H9 (cell line): ENCODE measurements around the gene TASOR2. TPM values are rescaled to one million over a fixed set of nuclear protein-coding genes. Genes with fewer than 3 reads are reported as not detected.

ENCODE experiments used
- DNase-seq: peaks from one replicate; pipeline ENCODE4 v3.0.0-alpha.2; 2017
- H2AFZ ChIP-seq: one replicate; pipeline ENCODE4 v1.6.1; 2013; ENCODE audit warnings: mild to moderate bottlenecking, low read length, control low read depth, moderate library complexity
- H2AK5ac ChIP-seq: 2 replicates; pipeline ENCODE4 v1.6.1; 2013; ENCODE audit warnings: low read length, control low read depth, mixed read lengths; ENCODE audit not compliant: insufficient read length
- H2BK120ac ChIP-seq: one replicate; pipeline ENCODE4 v1.6.1; 2013; ENCODE audit warnings: low read depth, mild to moderate bottlenecking, low read length, control low read depth, inconsistent platforms; ENCODE audit not compliant: poor library complexity, severe bottlenecking
- H2BK12ac ChIP-seq: 2 replicates; pipeline ENCODE4 v1.6.1; 2013; ENCODE audit warnings: low read length, control low read depth, mixed read lengths, low read depth; ENCODE audit not compliant: insufficient read length
- H2BK15ac ChIP-seq: 2 replicates; pipeline ENCODE4 v1.6.1; 2013; ENCODE audit warnings: low read depth, low read length, control low read depth
- H2BK20ac ChIP-seq: one replicate; pipeline ENCODE4 v1.6.1; 2013; ENCODE audit warnings: low read depth, mild to moderate bottlenecking, low read length, control low read depth, inconsistent platforms; ENCODE audit not compliant: poor library complexity, severe bottlenecking
- H2BK5ac ChIP-seq: 2 replicates; pipeline ENCODE4 v1.6.1; 2013; ENCODE audit warnings: low read length, control low read depth, mixed read lengths; ENCODE audit not compliant: insufficient read length
- H3K14ac ChIP-seq: 2 replicates; pipeline ENCODE4 v1.6.1; 2013; ENCODE audit warnings: low read length, control low read depth; ENCODE audit not compliant: insufficient read depth
- H3K18ac ChIP-seq: 2 replicates; pipeline ENCODE4 v1.6.1; 2013; ENCODE audit warnings: low read depth, mild to moderate bottlenecking, mixed read lengths, low read length, control low read depth; ENCODE audit not compliant: insufficient read length
- H3K23ac ChIP-seq: 2 replicates; pipeline ENCODE4 v1.6.1; 2013; ENCODE audit warnings: low read length, control low read depth, mixed read lengths, low read depth; ENCODE audit not compliant: insufficient read length
- H3K23me2 ChIP-seq: 2 replicates; pipeline ENCODE4 v1.6.1; 2013; ENCODE audit warnings: low read depth, mild to moderate bottlenecking, mixed read lengths, low read length, control low read depth; ENCODE audit not compliant: insufficient read length, poor library complexity, severe bottlenecking
- H3K27ac ChIP-seq: 2 replicates; pipeline ENCODE4 v1.5.1; 2013; ENCODE audit warnings: low read length, control low read depth, mixed read lengths, low read depth; ENCODE audit not compliant: insufficient read length
- H3K27me3 ChIP-seq: 2 replicates; pipeline ENCODE4 v1.6.1; 2013; ENCODE audit warnings: low read length, control low read depth, inconsistent platforms; ENCODE audit not compliant: insufficient read depth
- H3K4ac ChIP-seq: 2 replicates; pipeline ENCODE4 v1.6.1; 2013; ENCODE audit warnings: low read depth, mild to moderate bottlenecking, control low read depth, inconsistent platforms, low read length, moderate library complexity
- H3K4me1 ChIP-seq: 2 replicates; pipeline ENCODE4 v1.6.1; 2013; ENCODE audit warnings: low read length, control low read depth, inconsistent platforms; ENCODE audit not compliant: insufficient read depth
- H3K4me2 ChIP-seq: 2 replicates; pipeline ENCODE4 v1.6.1; 2013; ENCODE audit warnings: low read length, control low read depth, mixed read lengths; ENCODE audit not compliant: insufficient read length, insufficient read depth
- H3K56ac ChIP-seq: 2 replicates; pipeline ENCODE4 v1.6.1; 2013; ENCODE audit warnings: low read depth, mild to moderate bottlenecking, mixed read lengths, low read length, control low read depth; ENCODE audit not compliant: insufficient read length
- H3K79me1 ChIP-seq: 2 replicates; pipeline ENCODE4 v1.6.1; 2013; ENCODE audit warnings: low read depth, mild to moderate bottlenecking, moderate library complexity, low read length, control low read depth, inconsistent platforms; ENCODE audit not compliant: insufficient read depth, poor library complexity, severe bottlenecking
- H3K79me2 ChIP-seq: 2 replicates; pipeline ENCODE4 v1.6.1; 2013; ENCODE audit warnings: low read length, control low read depth, inconsistent platforms; ENCODE audit not compliant: insufficient read depth
- H3K9ac ChIP-seq: 2 replicates; pipeline ENCODE4 v1.6.1; 2013; ENCODE audit warnings: low read length, control low read depth, mixed read lengths; ENCODE audit not compliant: insufficient read length; ENCODE audit errors: extremely low read depth
- H3K9me3 ChIP-seq: one replicate; pipeline ENCODE4 v1.6.1; 2013; ENCODE audit warnings: low read depth, low read length, inconsistent platforms; ENCODE audit not compliant: control insufficient read depth
- H3T11ph ChIP-seq: one replicate; pipeline ENCODE4 v1.6.1; 2013; ENCODE audit warnings: mild to moderate bottlenecking, low read length, control low read depth, inconsistent platforms
- H4K20me1 ChIP-seq: one replicate; pipeline ENCODE4 v1.6.1; 2013; ENCODE audit not compliant: control insufficient read depth, insufficient read length, insufficient read depth
- H4K5ac ChIP-seq: 2 replicates; pipeline ENCODE4 v1.6.1; 2013; ENCODE audit warnings: low read depth, mild to moderate bottlenecking, mixed read lengths, low read length, control low read depth; ENCODE audit not compliant: insufficient read length
- H4K8ac ChIP-seq: replicated peaks from 2 replicates; pipeline ENCODE4 v1.6.1; 2013; ENCODE audit warnings: low read length, control low read depth, mixed read lengths, low read depth; ENCODE audit not compliant: insufficient read length
- H4K91ac ChIP-seq: 2 replicates; pipeline ENCODE4 v1.6.1; 2013; ENCODE audit warnings: low read depth, mild to moderate bottlenecking, moderate library complexity, mixed read lengths, low read length, control low read depth; ENCODE audit not compliant: insufficient read length
- H3K27ac Mint-ChIP-seq, 3 experiments: 2 replicates in 2 of 3; 3 replicates in 1 of 3; pipeline ENCODE4 v1.8.0; 2020 to 2021; ENCODE audit warnings: mixed read lengths in 3 of 3, mild to moderate bottlenecking in 1 of 3, moderate library complexity in 1 of 3
- H3K27me3 Mint-ChIP-seq: 2 replicates; pipeline ENCODE4 v1.8.0; 2021; ENCODE audit warnings: low read depth, mild to moderate bottlenecking, moderate library complexity, mixed read lengths
- H3K36me3 Mint-ChIP-seq, 3 experiments: 2 replicates in 2 of 3; 3 replicates in 1 of 3; pipeline ENCODE4 v1.8.0; 2020 to 2021; ENCODE audit warnings: low read depth in 3 of 3, mixed read lengths in 3 of 3; ENCODE audit not compliant: insufficient read depth in 1 of 3
- H3K4me1 Mint-ChIP-seq, 2 experiments: 2 replicates each; pipeline ENCODE4 v1.8.0; 2020; ENCODE audit warnings: mixed read lengths in 2 of 2
- H3K4me3 Mint-ChIP-seq, 2 experiments: 2 replicates in 1 of 2; 3 replicates in 1 of 2; pipeline ENCODE4 v1.8.0; 2020 to 2021; ENCODE audit warnings: mild to moderate bottlenecking in 2 of 2, mixed read lengths in 2 of 2, moderate library complexity in 1 of 2
- H3K9me3 Mint-ChIP-seq, 2 experiments: 2 replicates in 1 of 2; 3 replicates in 1 of 2; pipeline ENCODE4 v1.8.0; 2020; ENCODE audit warnings: mild to moderate bottlenecking in 2 of 2, mixed read lengths in 2 of 2, moderate library complexity in 1 of 2
- WGBS: extraction: QIAGEN DNeasy Blood & Tissue Kit; methylation state at CpG from one replicate; pipeline ENCODE4 v1.1.7; 2013; ENCODE audit warnings: missing lambda C conversion rate, low lambda C conversion rate, mixed read lengths; ENCODE audit not compliant: insufficient read length; ENCODE audit errors: extremely low coverage; 5-methylcytosine and 5-hydroxymethylcytosine counted together
- total RNA-seq: library from RNA; stranded (reverse); gene quantifications from 2 replicates; pipeline ENCODE4 v1.2.1, GENCODE V29; 2021
- TF ChIP-seq, protein P1 (sequence below): fragments of 200-600 bp; sonication (generic); conservative IDR thresholded peaks from 3 replicates; pipeline ENCODE4 v1.8.0; 2021; ENCODE audit warnings: antibody characterized with exemption, mild to moderate bottlenecking

TASOR2 gene
- total RNA-seq, 1 experiment from 2014 or later, result 64.5 TPM

DNA sequence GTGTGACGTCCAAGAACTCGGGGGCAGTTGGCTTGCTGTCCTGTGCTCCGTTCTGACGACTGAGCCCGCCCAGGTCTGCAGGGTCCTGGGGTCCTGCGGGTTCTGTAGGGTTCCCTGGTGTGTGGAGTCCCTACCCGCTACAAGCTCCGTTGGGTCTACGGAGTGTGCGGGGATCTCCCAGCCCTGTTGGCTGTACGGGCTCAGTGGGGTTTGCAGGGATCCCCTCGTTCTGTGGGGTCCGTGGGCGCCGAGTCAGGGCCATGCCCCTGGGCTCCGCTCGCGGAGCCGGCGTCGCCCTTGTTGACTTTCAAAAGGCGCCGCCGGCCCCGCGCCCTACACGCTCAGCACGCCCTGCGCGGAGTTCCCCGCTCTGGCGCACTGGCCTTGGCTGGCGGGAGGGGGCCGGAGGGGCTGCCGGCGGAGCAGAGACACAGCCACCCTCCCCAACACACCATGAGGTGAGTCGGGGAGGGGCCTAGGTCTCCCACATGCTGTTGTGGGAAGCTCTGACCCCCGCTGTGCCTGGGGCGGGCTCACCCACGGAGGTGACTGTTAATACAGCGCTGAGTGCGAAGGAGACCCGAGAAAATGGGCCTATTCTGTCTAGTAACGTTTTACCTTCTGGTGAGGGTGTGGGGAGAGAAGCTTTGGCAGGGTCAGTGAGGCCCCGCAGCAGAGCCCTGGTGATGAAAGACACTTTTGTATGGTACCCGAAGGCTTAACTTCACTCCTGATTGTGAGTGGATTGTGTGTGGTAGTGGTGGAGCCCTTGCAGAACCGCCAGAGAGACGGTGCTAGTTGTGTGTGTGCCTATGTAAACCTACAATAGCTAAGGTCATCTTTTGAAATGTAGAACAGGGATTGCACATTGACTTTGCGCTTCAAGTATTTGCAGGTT, 8.1 kb downstream of the TASOR2 start:
- Histone ChIP-seq H3K14ac (peak overlapping the region; percentile 90; the same call in 1 of the 2 replicates), H2BK120ac (no peak overlapping the region), H3K27ac (no peak overlapping the region), H4K20me1 (no peaks in the 10 kb centered on the region), H2AFZ (peak overlapping the region; percentile 87), H3K18ac (peak overlapping the region; percentile 50), H3K4ac (no peak overlapping the region; the same call in 1 of the 2 replicates), H2AK5ac (no peak overlapping the region), H3K9me3 (no peaks in the 10 kb centered on the region), H2BK12ac (no peak overlapping the region), H3T11ph (no peak overlapping the region), H3K23ac (no peak overlapping the region), H3K23me2 (peaks cover 10% of the 10 kb centered on the region), H4K91ac (no peak overlapping the region), H3K4me2 (peak overlapping the region; percentile 68), H3K4me1 (peaks cover 2% of the 10 kb centered on the region; the same call in 1 of the 2 replicates), H2BK15ac (no peak overlapping the region), H4K8ac (no peak overlapping the region), H3K79me2 (peaks cover 36% of the 10 kb centered on the region; the same call in 1 of the 2 replicates), H4K5ac (no peak overlapping the region), H3K79me1 (peaks cover 2% of the 10 kb centered on the region), H2BK20ac (no peak overlapping the region), H3K27me3 (no peaks in the 10 kb centered on the region), H2BK5ac (no peak overlapping the region), H3K56ac (no peak overlapping the region), H3K9ac (peak overlapping the region; percentile 53)
- Mint-ChIP-seq H3K36me3 (peaks cover 0 to 2% (median 0%) of the 10 kb centered on the region in 3 experiments; a peak in 2 of 7 replicates), H3K4me3 (peak overlapping the region; percentile 60 to 84), H3K27me3 (no peaks in the 10 kb centered on the region), H3K9me3 (no peaks in the 10 kb centered on the region), H3K4me1 (peaks cover 37 to 40% of the 10 kb centered on the region in 2 experiments), H3K27ac (peak overlapping the region in 2 of 3 experiments; percentile 37 to 80; a peak in 4 of 7 replicates)
- TF ChIP-seq, protein P1, sequence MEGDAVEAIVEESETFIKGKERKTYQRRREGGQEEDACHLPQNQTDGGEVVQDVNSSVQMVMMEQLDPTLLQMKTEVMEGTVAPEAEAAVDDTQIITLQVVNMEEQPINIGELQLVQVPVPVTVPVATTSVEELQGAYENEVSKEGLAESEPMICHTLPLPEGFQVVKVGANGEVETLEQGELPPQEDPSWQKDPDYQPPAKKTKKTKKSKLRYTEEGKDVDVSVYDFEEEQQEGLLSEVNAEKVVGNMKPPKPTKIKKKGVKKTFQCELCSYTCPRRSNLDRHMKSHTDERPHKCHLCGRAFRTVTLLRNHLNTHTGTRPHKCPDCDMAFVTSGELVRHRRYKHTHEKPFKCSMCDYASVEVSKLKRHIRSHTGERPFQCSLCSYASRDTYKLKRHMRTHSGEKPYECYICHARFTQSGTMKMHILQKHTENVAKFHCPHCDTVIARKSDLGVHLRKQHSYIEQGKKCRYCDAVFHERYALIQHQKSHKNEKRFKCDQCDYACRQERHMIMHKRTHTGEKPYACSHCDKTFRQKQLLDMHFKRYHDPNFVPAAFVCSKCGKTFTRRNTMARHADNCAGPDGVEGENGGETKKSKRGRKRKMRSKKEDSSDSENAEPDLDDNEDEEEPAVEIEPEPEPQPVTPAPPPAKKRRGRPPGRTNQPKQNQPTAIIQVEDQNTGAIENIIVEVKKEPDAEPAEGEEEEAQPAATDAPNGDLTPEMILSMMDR, result no peak
- peak; percentile 62 for DNase-seq
- WGBS, result no CpG with 5 or more reads among the region's 49 CpGs
